ENCODE data around the gene RUSC2.

Gene RUSC2

DNA sequence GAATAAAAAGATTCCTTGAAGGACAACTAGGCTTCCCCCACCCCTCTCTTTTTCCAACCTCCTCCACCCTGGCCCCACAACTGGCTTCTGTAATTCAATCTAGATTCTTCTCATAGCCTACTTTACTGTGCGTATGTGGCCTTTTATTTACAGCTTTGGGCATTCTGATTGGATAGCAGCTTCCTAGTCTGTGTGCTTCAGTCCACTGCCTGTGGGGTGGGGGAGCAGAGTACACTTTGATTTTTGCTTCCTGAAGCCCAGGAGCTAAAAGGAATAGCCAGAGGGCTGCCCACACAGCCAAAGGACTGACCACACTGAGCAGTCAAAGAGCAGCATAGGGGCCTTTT, 30.4 kb downstream of the RUSC2 start:
- Histone ChIP-seq H3K27me3 (ENCODE audit: insufficient read depth, poor library complexity, severe bottlenecking) (no peaks in the 10 kb centered on the region), H3K4me3 (replicated peaks; ENCODE audit: insufficient read depth, low read length) (no peak overlapping the region), H3K27ac (replicated peaks) (no peak overlapping the region)
- DNase-seq (ENCODE audit: low read depth in 1 of 2, low spot score in 1 of 2): no peak
- TF ChIP-seq, protein P1, sequence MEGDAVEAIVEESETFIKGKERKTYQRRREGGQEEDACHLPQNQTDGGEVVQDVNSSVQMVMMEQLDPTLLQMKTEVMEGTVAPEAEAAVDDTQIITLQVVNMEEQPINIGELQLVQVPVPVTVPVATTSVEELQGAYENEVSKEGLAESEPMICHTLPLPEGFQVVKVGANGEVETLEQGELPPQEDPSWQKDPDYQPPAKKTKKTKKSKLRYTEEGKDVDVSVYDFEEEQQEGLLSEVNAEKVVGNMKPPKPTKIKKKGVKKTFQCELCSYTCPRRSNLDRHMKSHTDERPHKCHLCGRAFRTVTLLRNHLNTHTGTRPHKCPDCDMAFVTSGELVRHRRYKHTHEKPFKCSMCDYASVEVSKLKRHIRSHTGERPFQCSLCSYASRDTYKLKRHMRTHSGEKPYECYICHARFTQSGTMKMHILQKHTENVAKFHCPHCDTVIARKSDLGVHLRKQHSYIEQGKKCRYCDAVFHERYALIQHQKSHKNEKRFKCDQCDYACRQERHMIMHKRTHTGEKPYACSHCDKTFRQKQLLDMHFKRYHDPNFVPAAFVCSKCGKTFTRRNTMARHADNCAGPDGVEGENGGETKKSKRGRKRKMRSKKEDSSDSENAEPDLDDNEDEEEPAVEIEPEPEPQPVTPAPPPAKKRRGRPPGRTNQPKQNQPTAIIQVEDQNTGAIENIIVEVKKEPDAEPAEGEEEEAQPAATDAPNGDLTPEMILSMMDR (IDR thresholded peaks at IDR 0.05; ENCODE audit: insufficient read depth, low read length): no peak
- TF ChIP-seq, protein P2, sequence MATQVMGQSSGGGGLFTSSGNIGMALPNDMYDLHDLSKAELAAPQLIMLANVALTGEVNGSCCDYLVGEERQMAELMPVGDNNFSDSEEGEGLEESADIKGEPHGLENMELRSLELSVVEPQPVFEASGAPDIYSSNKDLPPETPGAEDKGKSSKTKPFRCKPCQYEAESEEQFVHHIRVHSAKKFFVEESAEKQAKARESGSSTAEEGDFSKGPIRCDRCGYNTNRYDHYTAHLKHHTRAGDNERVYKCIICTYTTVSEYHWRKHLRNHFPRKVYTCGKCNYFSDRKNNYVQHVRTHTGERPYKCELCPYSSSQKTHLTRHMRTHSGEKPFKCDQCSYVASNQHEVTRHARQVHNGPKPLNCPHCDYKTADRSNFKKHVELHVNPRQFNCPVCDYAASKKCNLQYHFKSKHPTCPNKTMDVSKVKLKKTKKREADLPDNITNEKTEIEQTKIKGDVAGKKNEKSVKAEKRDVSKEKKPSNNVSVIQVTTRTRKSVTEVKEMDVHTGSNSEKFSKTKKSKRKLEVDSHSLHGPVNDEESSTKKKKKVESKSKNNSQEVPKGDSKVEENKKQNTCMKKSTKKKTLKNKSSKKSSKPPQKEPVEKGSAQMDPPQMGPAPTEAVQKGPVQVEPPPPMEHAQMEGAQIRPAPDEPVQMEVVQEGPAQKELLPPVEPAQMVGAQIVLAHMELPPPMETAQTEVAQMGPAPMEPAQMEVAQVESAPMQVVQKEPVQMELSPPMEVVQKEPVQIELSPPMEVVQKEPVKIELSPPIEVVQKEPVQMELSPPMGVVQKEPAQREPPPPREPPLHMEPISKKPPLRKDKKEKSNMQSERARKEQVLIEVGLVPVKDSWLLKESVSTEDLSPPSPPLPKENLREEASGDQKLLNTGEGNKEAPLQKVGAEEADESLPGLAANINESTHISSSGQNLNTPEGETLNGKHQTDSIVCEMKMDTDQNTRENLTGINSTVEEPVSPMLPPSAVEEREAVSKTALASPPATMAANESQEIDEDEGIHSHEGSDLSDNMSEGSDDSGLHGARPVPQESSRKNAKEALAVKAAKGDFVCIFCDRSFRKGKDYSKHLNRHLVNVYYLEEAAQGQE (IDR thresholded peaks at IDR 0.05; ENCODE audit: insufficient replicate concordance, low read depth): no peak
- TF ChIP-seq GABPA (IDR thresholded peaks at IDR 0.05; ENCODE audit: low read depth): no peak
- no peak for TF ChIP-seq SPI1 (IDR thresholded peaks at IDR 0.05; ENCODE audit: borderline replicate concordance, low read depth)

DNA sequence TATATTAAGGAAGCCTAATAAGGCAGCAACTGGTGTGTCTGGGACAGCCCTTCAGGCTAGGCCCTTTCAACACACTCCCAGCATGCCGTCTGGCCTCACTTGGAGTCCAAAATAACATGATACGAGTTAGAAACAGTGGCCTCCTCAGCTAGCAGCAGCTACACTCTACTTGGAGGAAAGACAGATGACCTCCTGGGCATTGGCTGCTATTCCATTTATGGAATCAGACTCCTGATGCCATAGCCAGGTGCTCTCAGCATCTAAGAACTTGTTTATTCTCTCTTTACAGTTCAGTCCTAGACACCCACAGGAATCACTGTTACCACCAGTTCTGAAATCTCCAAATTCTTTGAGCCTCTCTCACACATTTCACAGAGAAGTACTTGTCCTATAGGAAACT, 31.8 kb downstream of the RUSC2 start:
- Histone ChIP-seq H3K27me3 (ENCODE audit: insufficient read depth, poor library complexity, severe bottlenecking) (no peaks in the 10 kb centered on the region), H3K4me3 (replicated peaks; ENCODE audit: insufficient read depth, low read length) (no peak overlapping the region), H3K27ac (replicated peaks) (no peak overlapping the region)
- no peak for TF ChIP-seq GABPA (IDR thresholded peaks at IDR 0.05; ENCODE audit: low read depth)
- TF ChIP-seq POLR2AphosphoS5 (IDR thresholded peaks at IDR 0.05; ENCODE audit: low read depth): no peak
- TF ChIP-seq, protein P2 (IDR thresholded peaks at IDR 0.05; ENCODE audit: insufficient replicate concordance, low read depth): no peak
- no peak for TF ChIP-seq SPI1 (IDR thresholded peaks at IDR 0.05; ENCODE audit: borderline replicate concordance, low read depth)
- TF ChIP-seq, protein P1 (IDR thresholded peaks at IDR 0.05; ENCODE audit: insufficient read depth, low read length): no peak
- no peak for DNase-seq (ENCODE audit: low read depth in 1 of 2, low spot score in 1 of 2)

DNA sequence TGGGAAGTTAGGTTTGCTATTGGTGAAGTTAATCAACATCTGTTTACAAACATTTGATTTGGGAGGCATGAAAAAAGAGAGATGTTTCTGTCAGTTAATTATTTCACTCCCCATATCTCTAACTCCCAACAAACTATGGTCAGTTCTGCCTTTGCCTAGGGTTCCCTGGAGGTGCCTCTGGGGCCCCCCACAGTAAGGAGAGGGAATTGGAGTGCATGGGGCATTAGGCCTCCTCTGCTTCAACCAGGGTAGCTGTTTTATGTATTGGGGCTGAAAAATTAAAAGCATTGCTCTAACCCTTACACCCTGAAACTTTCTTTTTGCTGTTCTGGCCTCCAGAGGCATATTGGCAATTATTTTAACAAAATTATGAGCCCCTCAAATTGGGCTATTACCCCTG, 32.3 kb downstream of the RUSC2 start:
- no peaks in the 10 kb centered on the region for H3K27me3 ChIP-seq (ENCODE audit: insufficient read depth, poor library complexity, severe bottlenecking)
- H3K27ac ChIP-seq (replicated peaks): no peak overlapping the region
- no peak for TF ChIP-seq GABPA (IDR thresholded peaks at IDR 0.05; ENCODE audit: low read depth)
- no peak for TF ChIP-seq SPI1 (IDR thresholded peaks at IDR 0.05; ENCODE audit: borderline replicate concordance, low read depth)
- TF ChIP-seq, protein P2 (IDR thresholded peaks at IDR 0.05; ENCODE audit: insufficient replicate concordance, low read depth): no peak
- TF ChIP-seq, protein P1 (IDR thresholded peaks at IDR 0.05; ENCODE audit: insufficient read depth, low read length): no peak
- no peak for TF ChIP-seq POLR2AphosphoS5 (IDR thresholded peaks at IDR 0.05; ENCODE audit: low read depth)
- DNase-seq (ENCODE audit: low read depth in 1 of 2, low spot score in 1 of 2): no peak
- no peak overlapping the region for H3K4me3 ChIP-seq (replicated peaks; ENCODE audit: insufficient read depth, low read length)
